GM12878 (cell line): ENCODE measurements around the gene LARP4B. TPM values are rescaled to one million over a fixed set of nuclear protein-coding genes. Genes with fewer than 3 reads are reported as not detected.

Source experiments
- ATAC-seq: fragments of 200-7000 bp; cut with Tn5 transposase; 3 replicates; pipeline ENCODE4 v1.9.1; 2020; ENCODE audit warnings: mild to moderate bottlenecking, moderate library complexity
- BruUV-seq: library from RNA; stranded (reverse); fragments of 400-500 nt; replicated peaks from 2 replicates; lab custom pipeline; 2021; lab: Mats Ljungman, UMichigan
- CTCF ChIA-PET: fragments of 300-600 bp; sonication (Branson Sonifier 250); formaldehyde crosslinking; extraction: SDS; loops from one replicate; lab custom pipeline; 2021; ENCODE audit warnings: inconsistent platforms; lab: Yijun Ruan, JAX
- POLR2A ChIA-PET: fragments of 350-600 bp; formaldehyde crosslinking; extraction: SDS; loops from one replicate; lab custom pipeline; 2021; ENCODE audit warnings: inconsistent platforms; lab: Charles Lee
- RAD21 ChIA-PET: fragments of 300-600 bp; sonication (Branson Sonifier 250); formaldehyde crosslinking; loops from one replicate; lab custom pipeline; 2023; ENCODE audit warnings: antibody characterized with exemption; ENCODE audit not compliant: unreplicated experiment; lab: Charles Lee
- SMC1A ChIA-PET: fragments of 300-600 bp; sonication (Branson Sonifier 250); formaldehyde crosslinking; loops from one replicate; lab custom pipeline; 2023; ENCODE audit not compliant: unreplicated experiment, uncharacterized antibody; lab: Charles Lee
- DNase-seq: peaks from one replicate; pipeline ENCODE4 v3.0.0-alpha.2; 2011; ENCODE audit warnings: low read depth, low spot score
- FAIRE-seq: peaks from 3 replicates; lab custom pipeline; 2011; peaks lifted over from hg19 to GRCh38; lab: Jason Lieb, UNC
- H2AFZ ChIP-seq: 2 replicates; pipeline ENCODE4 v1.6.0; 2011; ENCODE audit warnings: low read depth, low read length, control low read depth; ENCODE audit not compliant: control insufficient read depth
- H3K27ac ChIP-seq: 2 replicates; pipeline ENCODE4 v1.5.1; 2011; ENCODE audit warnings: control low read depth; ENCODE audit not compliant: control insufficient read depth, insufficient read depth
- H3K27me3 ChIP-seq, 2 experiments: replicated peaks in 1 of 2; 2 replicates each; pipeline versions ENCODE4 v1.6.0 to v1.6.1; 2011; ENCODE audit warnings: low read length in 1 of 2; ENCODE audit not compliant: control insufficient read depth in 2 of 2, insufficient read depth in 2 of 2
- H3K36me3 ChIP-seq, 2 experiments: 2 replicates each; pipeline ENCODE4 v1.5.1; 2011; ENCODE audit warnings: low read length in 1 of 2; ENCODE audit not compliant: control insufficient read depth in 2 of 2, insufficient read depth in 2 of 2
- H3K4me1 ChIP-seq: 2 replicates; pipeline ENCODE4 v1.6.1; 2011; ENCODE audit warnings: mild to moderate bottlenecking, low read length, moderate library complexity, mixed read lengths; ENCODE audit not compliant: control insufficient read depth, insufficient read depth
- H3K4me2 ChIP-seq: 2 replicates; pipeline ENCODE4 v1.6.0; 2011; ENCODE audit warnings: control low read depth; ENCODE audit not compliant: control insufficient read depth, insufficient read depth
- H3K4me3 ChIP-seq: fragments of 200-600 bp; sonication (generic); 2 replicates; pipeline ENCODE4 v1.5.1; 2016
- H3K79me2 ChIP-seq: 2 replicates; pipeline ENCODE4 v1.6.0; 2011; ENCODE audit warnings: low read length; ENCODE audit not compliant: control insufficient read depth, insufficient read depth
- H3K9ac ChIP-seq: 2 replicates; pipeline ENCODE4 v1.8.0; 2011; ENCODE audit warnings: low read length, control low read depth, mixed read lengths; ENCODE audit not compliant: control insufficient read depth, insufficient read depth
- H3K9me3 ChIP-seq: replicated peaks from 3 replicates; pipeline ENCODE4 v1.5.1; 2011; ENCODE audit warnings: mild to moderate bottlenecking, low read length; ENCODE audit not compliant: control insufficient read depth, insufficient read depth
- H4K20me1 ChIP-seq: 2 replicates; pipeline ENCODE4 v1.6.0; 2011; ENCODE audit not compliant: control insufficient read depth, insufficient read depth
- BCLAF1 ChIP-seq: fragments of 450-650 bp; IDR thresholded peaks from 2 replicates; pipeline ENCODE4 v1.6.1; 2017; ENCODE audit warnings: antibody characterized with exemption, mild to moderate bottlenecking, moderate library complexity
- CBFB ChIP-seq: IDR thresholded peaks from 2 replicates; pipeline ENCODE4 v1.6.1; 2016; ENCODE audit warnings: antibody characterized with exemption, low read depth
- CHD1 ChIP-seq: IDR thresholded peaks from 2 replicates; pipeline ENCODE4 v1.6.1; 2012; ENCODE audit warnings: low read depth, low read length, improper control_type of control experiment
- ETV6 ChIP-seq, 2 experiments: fragments of 450-650 bp in 1 of 2; IDR thresholded peaks in 1 of 2; conservative IDR thresholded peaks in 1 of 2; 2 replicates each; pipeline ENCODE4 v1.6.1; 2014; ENCODE audit warnings: antibody characterized with exemption in 1 of 2, borderline replicate concordance in 1 of 2, low read depth in 1 of 2, mild to moderate bottlenecking in 1 of 2, moderate library complexity in 1 of 2
- FOS ChIP-seq: IDR thresholded peaks from 3 replicates; pipeline ENCODE4 v1.6.1; 2011; ENCODE audit warnings: borderline replicate concordance; ENCODE audit not compliant: insufficient read length; ENCODE audit errors: extremely low read depth
- FOXM1 ChIP-seq: IDR thresholded peaks from 2 replicates; pipeline ENCODE4 v1.6.1; 2012; ENCODE audit warnings: low read depth, mild to moderate bottlenecking, inconsistent platforms, low read length, moderate library complexity
- HDAC2 ChIP-seq: fragments of 200-600 bp; sonication (generic); IDR thresholded peaks from 2 replicates; pipeline ENCODE4 v1.6.1; 2017
- HDGF ChIP-seq: fragments of 450-650 bp; IDR thresholded peaks from 2 replicates; pipeline ENCODE4 v1.6.1; 2016; ENCODE audit warnings: antibody characterized with exemption
- IRF5 ChIP-seq: fragments of 450-650 bp; IDR thresholded peaks from 2 replicates; pipeline ENCODE4 v1.6.1; 2017; ENCODE audit warnings: borderline replicate concordance
- MEF2A ChIP-seq: IDR thresholded peaks from 2 replicates; pipeline ENCODE4 v1.6.1; 2011; ENCODE audit warnings: low read depth, mild to moderate bottlenecking, low read length, moderate library complexity; ENCODE audit not compliant: insufficient read depth
- POLR2AphosphoS5 ChIP-seq: IDR thresholded peaks from 2 replicates; pipeline ENCODE4 v1.6.1; 2011; ENCODE audit warnings: mild to moderate bottlenecking, low read length, inconsistent platforms
- RB1 ChIP-seq: fragments of 450-650 bp; formaldehyde crosslinking; IDR thresholded peaks from 2 replicates; pipeline ENCODE4 v1.6.1; 2017; ENCODE audit warnings: mild to moderate bottlenecking, borderline replicate concordance
- RBBP5 ChIP-seq: fragments of 200-600 bp; sonication (generic); conservative IDR thresholded peaks from 2 replicates; pipeline ENCODE4 v1.6.1; 2016
- SKIL ChIP-seq: fragments of 450-650 bp; IDR thresholded peaks from 2 replicates; pipeline ENCODE4 v1.6.1; 2017; ENCODE audit warnings: mild to moderate bottlenecking, low read depth, inconsistent platforms; ENCODE audit not compliant: poor library complexity, severe bottlenecking
- SPI1 ChIP-seq: IDR thresholded peaks from 2 replicates; pipeline ENCODE4 v1.6.1; 2011; ENCODE audit warnings: low read depth, mild to moderate bottlenecking, low read length, moderate library complexity, borderline replicate concordance; ENCODE audit not compliant: insufficient read depth
- ZNF622 ChIP-seq: fragments of 450-650 bp; IDR thresholded peaks from 2 replicates; pipeline ENCODE4 v1.6.1; 2017; ENCODE audit warnings: mild to moderate bottlenecking, inconsistent platforms
- WGBS: methylation state at CpG from one replicate; pipeline ENCODE4 v1.1.6; 2016; ENCODE audit warnings: low lambda C conversion rate; ENCODE audit not compliant: insufficient replicate concordance, insufficient coverage; ENCODE audit errors: missing lambda C conversion rate; 5-methylcytosine and 5-hydroxymethylcytosine counted together
- in situ Hi-C: fragments of 300-500 bp; cut with MboI; formaldehyde crosslinking; loops from 9 replicates; pipeline ENCODE4 v1.14.3; 2018; ENCODE audit warnings: mixed read lengths
- intact Hi-C: fragments of 100-400 bp; cut with micrococcal nuclease; formaldehyde crosslinking; loops from one replicate; pipeline ENCODE4 v1.14.2; 2022; ENCODE audit not compliant: unreplicated experiment
- polyA plus RNA-seq, 11 experiments: library from polyadenylated mRNA; depleted of rRNA in 4 of 11; unstranded in 6 of 11; stranded (reverse) in 5 of 11; fragments of >200 nt; fragmentation: Nextera tagmentation in 4 of 11; fragmentation: Illumina TruSeq in 1 of 11; extraction: Ambion mirVana in 4 of 11; extraction: Trizol in 1 of 11; gene quantifications; 1 replicate in 1 of 11; 2 replicates in 10 of 11; pipeline versions ENCODE4 v1.2.1 to v1.2.3, GENCODE V29; 2011 to 2016; ENCODE audit warnings: inconsistent platforms in 2 of 11, missing spikeins in 2 of 11, low read depth in 1 of 11
- total RNA-seq, 4 experiments: library from RNA; depleted of rRNA in 3 of 4; stranded (reverse); fragments of >200 nt in 3 of 4; fragmentation: Illumina TruSeq in 1 of 4; extraction: Trizol in 1 of 4; gene quantifications; 2 replicates each; pipeline versions ENCODE4 v1.2.1 to v1.2.3, GENCODE V29; 2013 to 2021

Gene LARP4B
- total and polyA plus RNA-seq, 10 of the 15 experiments (the other 5 are each of a cell fraction or from before 2014, with no cell fraction given): 10.5 to 119 (median 39.4) TPM

- 30% methylated on average over 14 of the region's 14 CpGs for WGBS
- no peaks in the 10 kb centered on the region for H3K27me3 ChIP-seq
- TF ChIP-seq FOXM1 (no peak), FOS (no peak), HDGF (no peak), POLR2AphosphoS5 (no peak), ETV6 (conservative IDR thresholded peaks at IDR 0.05 in 1 of 2, IDR thresholded peaks at IDR 0.05 in 1 of 2; ENCODE audit: borderline replicate concordance in 1 of 2, low read depth in 1 of 2) (no peak), HDAC2 (no peak), CHD1 (no peak), MEF2A (no peak), RB1 (no peak), IRF5 (no peak), CBFB (no peak), BCLAF1 (no peak), SPI1 (no peak), RBBP5 (no peak), ZNF622 (no peak), SKIL (no peak)
- DNase-seq (no peak), FAIRE-seq (no peak), ATAC-seq (no peak)
- H3K9ac ChIP-seq: no peak overlapping the region
- H3K27ac ChIP-seq: no peak overlapping the region
- H3K4me2 ChIP-seq: no peak overlapping the region
- H3K4me3 ChIP-seq: no peak overlapping the region
- SMC1A ChIA-PET: interaction anchor here (0.7 to 1.2 kb wide), 2 partner anchors 13 to 34 kb away, joined by 3 read pairs; no protein-coding TSS in a partner anchor
- H3K79me2 ChIP-seq: no peaks in the 10 kb centered on the region
- RAD21 ChIA-PET: no interaction called here
- no TSS peak for BruUV-seq
- no peaks in the 10 kb centered on the region for H3K36me3 ChIP-seq
- H2AFZ ChIP-seq: no peak overlapping the region
- CTCF ChIA-PET: no interaction called here
- intact Hi-C loops (no loop called here), in situ Hi-C loops (no loop called here)
- H3K4me1 ChIP-seq: peaks cover 19% of the 10 kb centered on the region
- H4K20me1 ChIP-seq: no peaks in the 10 kb centered on the region
- POLR2A ChIA-PET: interaction anchor here (0.6 kb wide), 1 partner anchor 21 kb away, joined by 4 read pairs; no protein-coding TSS in a partner anchor
- peaks cover 2% of the 10 kb centered on the region; the same call in 2 of the 3 replicates for H3K9me3 ChIP-seq
Measured at GRCh38 chr10:970311-971149, 39.0 kb upstream of the LARP4B start.
